Naive thymus-derived CD8-positive, alpha-beta T cell (primary cell): ENCODE measurements around the gene DCAF5. TPM values are rescaled to one million over a fixed set of nuclear protein-coding genes. Genes with fewer than 3 reads are reported as not detected.
"Not testable (repeated sequence)": the region's sequence is repeated elsewhere in the genome, so short reads cannot be mapped to it uniquely, and the experiment has no call there.

ENCODE experiments used
- ATAC-seq, 2 donors: fragments of 150-1000 bp; cut with Tn5 transposase in 1 of 2; sonication (Bioruptor Pico), chemical (Tn5 transposase) in 1 of 2; 1 replicate in 1 of 2; 2 replicates in 1 of 2; pipeline ENCODE4 v1.10.0; 2021; ENCODE audit warnings: mild to moderate bottlenecking in 2 of 2, moderate library complexity in 2 of 2
- POLR2A ChIA-PET: fragments of 350-600 bp; sonication (Branson Sonifier 250); formaldehyde crosslinking; loops from one replicate; lab custom pipeline; 2021; ENCODE audit warnings: antibody characterized with exemption; lab: Charles Lee
- DNase-seq, 10 donors: peaks; one replicate each; pipeline versions ENCODE4 v3.0.0 to v3.0.0-alpha.2; 2020 to 2022
- H3K27ac Mint-ChIP-seq, 10 donors: one replicate each; pipeline ENCODE4 v1.8.0; 2020 to 2022; ENCODE audit warnings: mild to moderate bottlenecking in 10 of 10, mixed read lengths in 10 of 10, moderate library complexity in 4 of 10, inconsistent platforms in 1 of 10
- H3K27me3 Mint-ChIP-seq, 5 donors: one replicate each; pipeline ENCODE4 v1.8.0; 2021 to 2022; ENCODE audit warnings: mixed read lengths in 5 of 5
- H3K36me3 Mint-ChIP-seq, 3 donors: one replicate each; pipeline ENCODE4 v1.8.0; 2020 to 2022; ENCODE audit warnings: mixed read lengths in 3 of 3, mild to moderate bottlenecking in 2 of 3, inconsistent platforms in 1 of 3
- H3K4me1 Mint-ChIP-seq, 4 donors: one replicate each; pipeline ENCODE4 v1.8.0; 2021 to 2022; ENCODE audit warnings: mixed read lengths in 4 of 4
- H3K4me3 Mint-ChIP-seq, 10 donors: one replicate each; pipeline ENCODE4 v1.8.0; 2020 to 2022; ENCODE audit warnings: mild to moderate bottlenecking in 10 of 10, mixed read lengths in 10 of 10, moderate library complexity in 6 of 10, inconsistent platforms in 1 of 10
- H3K9me3 Mint-ChIP-seq, 9 donors: one replicate each; pipeline ENCODE4 v1.8.0; 2020 to 2022; ENCODE audit warnings: mixed read lengths in 9 of 9, mild to moderate bottlenecking in 3 of 9, inconsistent platforms in 1 of 9, moderate library complexity in 1 of 9
- polyA plus RNA-seq, 3 donors: library from polyadenylated mRNA; unstranded; fragments of 300-500 nt; fragmentation: Illumina TruSeq; gene quantifications; one replicate each; pipeline ENCODE4 v1.2.3, GENCODE V29; 2021
- total RNA-seq, 8 experiments: library from RNA in 2 of 8; stranded (reverse) in 2 of 8; gene quantifications; one replicate each; pipeline ENCODE4 v1.2.3 and lab custom pipeline; 2021 to 2026

Gene DCAF5
- total and polyA plus RNA-seq, 5 experiments from 2014 or later = 73.1 to 87.2 (median 78.8) TPM

- H3K4me1 Mint-ChIP-seq, H3K4me3 Mint-ChIP-seq, H3K27ac Mint-ChIP-seq, DNase-seq, ATAC-seq, POLR2A ChIA-PET: not testable (repeated sequence)
- H3K36me3 Mint-ChIP-seq = peaks cover 0 to 24% (median 13%) of the 10 kb centered on the region in 3 donors
- peaks cover 0 to 17% (median 0%) of the 10 kb centered on the region in 5 donors for H3K27me3 Mint-ChIP-seq
- peaks cover 0 to 36% (median 21%) of the 10 kb centered on the region in 9 donors for H3K9me3 Mint-ChIP-seq
Measured at GRCh38 chr14:69165787-69166186, 12.9 kb upstream of the DCAF5 start.

- ATAC-seq (no peak), DNase-seq (no peak)
- H3K27me3 Mint-ChIP-seq = peaks cover 0 to 20% (median 3%) of the 10 kb centered on the region in 5 donors
- peaks cover 0 to 36% (median 21%) of the 10 kb centered on the region in 9 donors for H3K9me3 Mint-ChIP-seq
- H3K36me3 Mint-ChIP-seq = peaks cover 0 to 24% (median 13%) of the 10 kb centered on the region in 3 donors
- H3K27ac Mint-ChIP-seq = no peak overlapping the region
- no peaks in the 10 kb centered on the region for H3K4me1 Mint-ChIP-seq
- no peak overlapping the region for H3K4me3 Mint-ChIP-seq
- POLR2A ChIA-PET = no interaction called here
Measured at GRCh38 chr14:69161590-69161989, 8.7 kb upstream of the DCAF5 start.

GRCh38 chr14:69156224-69156623 is 3.3 kb upstream of the DCAF5 start:
- peaks cover 0 to under 1% (median 0%) of the 10 kb centered on the region in 9 donors for H3K9me3 Mint-ChIP-seq
- peaks cover 0 to 3% (median 0%) of the 10 kb centered on the region in 5 donors for H3K27me3 Mint-ChIP-seq
- peaks cover 4 to 8% (median 7%) of the 10 kb centered on the region in 4 donors for H3K4me1 Mint-ChIP-seq
- H3K36me3 Mint-ChIP-seq = peaks cover 0 to under 1% (median 0%) of the 10 kb centered on the region in 3 donors
- peak overlapping the region in 2 of 10 donors; percentile 11 to 21 for H3K27ac Mint-ChIP-seq
- POLR2A ChIA-PET = no interaction called here
- ATAC-seq (no peak), DNase-seq (no peak)
- H3K4me3 Mint-ChIP-seq = no peak overlapping the region

GRCh38 chr14:69154779-69155178 is 1.9 kb upstream of the DCAF5 start:
- POLR2A ChIA-PET = no interaction called here
- Mint-ChIP-seq H3K27me3 (no peaks in the 10 kb centered on the region), H3K27ac (peak overlapping the region in 4 of 10 donors; percentile 4 to 49 (median 16)), H3K4me3 (peak overlapping the region in 7 of 10 donors; percentile 13 to 80 (median 35)), H3K4me1 (peaks cover 12 to 23% (median 22%) of the 10 kb centered on the region in 4 donors), H3K36me3 (peaks cover 0 to 5% (median 4%) of the 10 kb centered on the region in 3 donors), H3K9me3 (no peaks in the 10 kb centered on the region)
- DNase-seq = peak in 1 of 10 donors; percentile 11
- ATAC-seq = no peak

- DNase-seq = peak in 1 of 10 donors; percentile 25
- Mint-ChIP-seq H3K4me3 (peak overlapping the region; percentile 88 to 99 (median 97)), H3K27me3 (no peaks in the 10 kb centered on the region), H3K27ac (peak overlapping the region; percentile 87 to 97 (median 90)), H3K36me3 (peaks cover 0 to 14% (median 4%) of the 10 kb centered on the region in 3 donors), H3K9me3 (no peaks in the 10 kb centered on the region), H3K4me1 (peaks cover 17 to 32% (median 31%) of the 10 kb centered on the region in 4 donors)
- ATAC-seq = no peak
- POLR2A ChIA-PET = interaction anchor here (0.5 to 4.1 kb wide), 2 partner anchors 13 to 38 kb away, joined by 3 to 26 read pairs; partner anchors contain the start of gene EXD2
Measured at GRCh38 chr14:69153873-69154270, 953 bp upstream of the DCAF5 start.

GRCh38 chr14:69153152-69153872 is 393 bp upstream of the DCAF5 start:
- Mint-ChIP-seq H3K36me3 (peaks cover 0 to 19% (median 6%) of the 10 kb centered on the region in 3 donors), H3K4me3 (peak overlapping the region; percentile 93 to 99 (median 98)), H3K27me3 (no peaks in the 10 kb centered on the region), H3K27ac (peak overlapping the region; percentile 87 to 97 (median 92)), H3K9me3 (no peaks in the 10 kb centered on the region), H3K4me1 (peaks cover 22 to 37% (median 35%) of the 10 kb centered on the region in 4 donors)
- ATAC-seq (peak in 1 of 2 donors; percentile 0), DNase-seq (peak in 6 of 10 donors; percentile 8 to 94 (median 90))
- POLR2A ChIA-PET = interaction anchor here (0.5 to 4.1 kb wide), 8 partner anchors 11 to 614 kb away, joined by 3 to 26 read pairs (median 4); partner anchors contain the start of genes EXD2 and SRSF5

GRCh38 chr14:69152181-69152901 is 578 bp downstream of the DCAF5 start:
- H3K36me3 Mint-ChIP-seq = peaks cover 0 to 29% (median 11%) of the 10 kb centered on the region in 3 donors
- H3K27ac Mint-ChIP-seq = peak overlapping the region; percentile 85 to 99 (median 94)
- H3K4me3 Mint-ChIP-seq = peak overlapping the region; percentile 89 to 99 (median 94)
- no peaks in the 10 kb centered on the region for H3K9me3 Mint-ChIP-seq
- ATAC-seq = peak; percentile 34 to 55
- POLR2A ChIA-PET = interaction anchor here (0.5 to 4.1 kb wide), 12 partner anchors 10 to 639 kb away, joined by 3 to 26 read pairs (median 4); partner anchors contain the start of genes EXD2 and SRSF5
- H3K4me1 Mint-ChIP-seq = peaks cover 26 to 47% (median 44%) of the 10 kb centered on the region in 4 donors
- H3K27me3 Mint-ChIP-seq = no peaks in the 10 kb centered on the region
- peak in 8 of 10 donors; percentile 38 to 78 (median 50) for DNase-seq

- H3K4me1 Mint-ChIP-seq = peaks cover 27 to 53% (median 51%) of the 10 kb centered on the region in 4 donors
- POLR2A ChIA-PET = interaction anchor here (0.5 to 4.1 kb wide), 9 partner anchors 9 to 639 kb away, joined by 3 to 26 read pairs (median 4); partner anchors contain the start of genes EXD2 and SRSF5
- H3K27ac Mint-ChIP-seq = peak overlapping the region; percentile 85 to 99 (median 94)
Measured at GRCh38 chr14:69151458-69152180, 1.3 kb downstream of the DCAF5 start.

GRCh38 chr14:69149461-69150244 is 3.3 kb downstream of the DCAF5 start:
- Mint-ChIP-seq H3K4me1 (peaks cover 31 to 66% (median 63%) of the 10 kb centered on the region in 4 donors), H3K27ac (peak overlapping the region in 9 of 10 donors; percentile 4 to 88 (median 69))
- no peak for ATAC-seq

More at GRCh38 chr14:69151458-69152180, 1.3 kb downstream of the DCAF5 start:
- ATAC-seq = peak; percentile 50 to 55
- peaks cover 0 to 36% (median 11%) of the 10 kb centered on the region in 3 donors for H3K36me3 Mint-ChIP-seq
- no peaks in the 10 kb centered on the region for H3K9me3 Mint-ChIP-seq
- no peaks in the 10 kb centered on the region for H3K27me3 Mint-ChIP-seq
- H3K4me3 Mint-ChIP-seq = peak overlapping the region; percentile 89 to 99 (median 94)
- peak; percentile 68 to 84 (median 75) for DNase-seq

GRCh38 chr14:69142101-69142500 is 10.8 kb downstream of the DCAF5 start:
- ATAC-seq (no peak), DNase-seq (no peak)
- Mint-ChIP-seq H3K36me3 (peaks cover 0 to 67% (median 0%) of the 10 kb centered on the region in 3 donors), H3K27ac (peak overlapping the region in 3 of 10 donors; percentile 18 to 43 (median 35)), H3K4me3 (peak overlapping the region in 1 of 10 donors; percentile 30), H3K27me3 (no peaks in the 10 kb centered on the region), H3K4me1 (peaks cover 29 to 79% (median 69%) of the 10 kb centered on the region in 4 donors), H3K9me3 (no peaks in the 10 kb centered on the region)
- POLR2A ChIA-PET = interaction anchor here (3.1 kb wide), 1 partner anchor 10 kb away, joined by 24 read pairs; the partner anchor contains the start of gene DCAF5

More at GRCh38 chr14:69149461-69150244, 3.3 kb downstream of the DCAF5 start:
- no peaks in the 10 kb centered on the region for H3K9me3 Mint-ChIP-seq
- H3K4me3 Mint-ChIP-seq = peak overlapping the region; percentile 40 to 99 (median 90)
- no peaks in the 10 kb centered on the region for H3K27me3 Mint-ChIP-seq
- no peak for DNase-seq
- peaks cover 0 to 50% (median 11%) of the 10 kb centered on the region in 3 donors for H3K36me3 Mint-ChIP-seq
- POLR2A ChIA-PET = interaction anchor here (0.6 to 0.8 kb wide), 2 partner anchors 42 to 249 kb away, joined by 3 to 4 read pairs; partner anchors contain the start of genes ERH, EXD2 and SLC39A9
